ENCODE data around the gene SPATS2. TPM values are rescaled to one million over a fixed set of nuclear protein-coding genes. Genes with fewer than 3 reads are reported as not detected.

The SPATS2 gene
- total and polyA plus RNA-seq, 7 donors = 4.4 to 10.6 (median 9.1) TPM

DNA sequence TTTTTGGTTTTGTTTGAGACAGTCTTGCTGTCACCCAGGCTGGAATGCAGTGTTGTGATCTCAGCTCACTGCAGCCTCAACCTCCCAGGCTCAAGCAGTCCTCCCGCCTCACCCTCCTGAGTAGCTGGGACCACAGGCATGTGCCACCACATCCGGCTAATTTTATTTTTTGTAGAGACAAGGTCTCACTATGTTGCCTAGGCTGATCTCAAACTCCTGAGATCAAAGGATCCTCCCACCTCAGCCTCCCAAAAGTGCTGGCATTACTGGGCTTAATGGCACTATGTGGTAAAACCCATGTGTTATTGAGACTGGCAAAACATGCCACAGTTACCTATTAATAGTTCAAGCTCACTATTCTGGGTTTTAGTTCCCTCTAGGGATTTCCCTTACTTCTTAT, 120.3 kb downstream of the SPATS2 start:
- 94 to 100% (median 97%) methylated on average over 2 of the region's 2 CpGs for WGBS, 3 donors
- H3K36me3 ChIP-seq (ENCODE audit: insufficient read depth in 1 of 2, low read depth in 1 of 2) = peaks cover 0 to 38% of the 10 kb centered on the region in 2 donors
- H3K27ac ChIP-seq = no peak overlapping the region
- no peaks in the 10 kb centered on the region for H3K9me3 ChIP-seq
- TF ChIP-seq, protein P1, sequence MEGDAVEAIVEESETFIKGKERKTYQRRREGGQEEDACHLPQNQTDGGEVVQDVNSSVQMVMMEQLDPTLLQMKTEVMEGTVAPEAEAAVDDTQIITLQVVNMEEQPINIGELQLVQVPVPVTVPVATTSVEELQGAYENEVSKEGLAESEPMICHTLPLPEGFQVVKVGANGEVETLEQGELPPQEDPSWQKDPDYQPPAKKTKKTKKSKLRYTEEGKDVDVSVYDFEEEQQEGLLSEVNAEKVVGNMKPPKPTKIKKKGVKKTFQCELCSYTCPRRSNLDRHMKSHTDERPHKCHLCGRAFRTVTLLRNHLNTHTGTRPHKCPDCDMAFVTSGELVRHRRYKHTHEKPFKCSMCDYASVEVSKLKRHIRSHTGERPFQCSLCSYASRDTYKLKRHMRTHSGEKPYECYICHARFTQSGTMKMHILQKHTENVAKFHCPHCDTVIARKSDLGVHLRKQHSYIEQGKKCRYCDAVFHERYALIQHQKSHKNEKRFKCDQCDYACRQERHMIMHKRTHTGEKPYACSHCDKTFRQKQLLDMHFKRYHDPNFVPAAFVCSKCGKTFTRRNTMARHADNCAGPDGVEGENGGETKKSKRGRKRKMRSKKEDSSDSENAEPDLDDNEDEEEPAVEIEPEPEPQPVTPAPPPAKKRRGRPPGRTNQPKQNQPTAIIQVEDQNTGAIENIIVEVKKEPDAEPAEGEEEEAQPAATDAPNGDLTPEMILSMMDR (IDR thresholded peaks at IDR 0.05) = no peak
- intact Hi-C loops (cut with DNase I) = no loop called here
- no peak for DNase-seq
- H3K4me3 ChIP-seq = no peak overlapping the region
- ATAC-seq = no peak
- no peaks in the 10 kb centered on the region for H3K27me3 ChIP-seq (ENCODE audit: insufficient read depth in 3 of 3, low read length in 2 of 3)
- peaks cover 2% of the 10 kb centered on the region for H3K4me1 ChIP-seq

DNA sequence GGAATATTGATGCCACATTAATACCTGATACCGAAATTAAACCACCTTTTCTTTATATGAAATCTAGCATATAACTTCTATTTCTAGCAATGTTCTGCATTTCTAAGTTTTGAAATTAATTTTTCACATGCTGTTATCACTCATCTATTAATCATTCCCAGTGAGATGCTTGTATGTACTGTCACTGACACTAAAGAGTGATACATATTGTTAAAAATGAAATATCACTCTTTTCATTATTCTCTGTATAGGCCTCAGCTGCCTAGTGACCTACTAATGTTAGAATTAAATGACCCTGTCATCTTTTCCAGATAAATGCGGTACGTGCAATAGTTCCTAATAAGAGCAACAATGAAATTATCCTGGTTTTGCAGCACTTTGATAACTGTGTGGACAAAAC, 121.9 kb downstream of the SPATS2 start:
- Histone ChIP-seq H3K4me3 (no peak overlapping the region), H3K36me3 (ENCODE audit: insufficient read depth in 1 of 2, low read depth in 1 of 2) (peaks cover 0 to 38% of the 10 kb centered on the region in 2 donors), H3K27me3 (ENCODE audit: insufficient read depth in 3 of 3, low read length in 2 of 3) (no peaks in the 10 kb centered on the region), H3K9me3 (no peaks in the 10 kb centered on the region), H3K27ac (no peak overlapping the region), H3K4me1 (no peaks in the 10 kb centered on the region)
- 96% methylated on average over 3 of the region's 3 CpGs for WGBS, 3 donors
- TF ChIP-seq, protein P1 (IDR thresholded peaks at IDR 0.05) = no peak
- ATAC-seq (no peak), DNase-seq (no peak)
- intact Hi-C loops (cut with DNase I) = no loop called here

DNA sequence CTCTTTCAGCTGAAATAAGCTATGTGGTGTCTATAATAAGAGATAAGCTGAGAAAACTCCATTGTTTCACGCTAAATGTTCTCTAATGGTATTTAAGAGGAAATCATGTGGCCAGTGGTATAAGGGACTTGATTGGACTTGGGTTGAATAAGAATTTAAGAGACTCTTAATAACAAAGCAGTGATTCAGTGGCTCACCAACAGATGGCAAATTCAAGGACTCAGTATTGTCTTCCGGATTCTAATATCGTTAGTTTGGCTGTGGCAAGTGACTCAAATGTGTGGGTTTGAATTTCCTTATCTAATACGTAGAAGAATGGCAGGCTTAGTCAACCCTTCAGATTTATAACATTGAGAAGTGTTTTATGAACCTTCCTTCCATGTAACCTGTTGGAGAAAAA, 122.5 kb downstream of the SPATS2 start:
- Histone ChIP-seq H3K27ac (no peak overlapping the region), H3K36me3 (ENCODE audit: insufficient read depth in 1 of 2, low read depth in 1 of 2) (peaks cover 0 to 39% of the 10 kb centered on the region in 2 donors), H3K4me1 (no peaks in the 10 kb centered on the region), H3K27me3 (ENCODE audit: insufficient read depth in 3 of 3, low read length in 2 of 3) (no peaks in the 10 kb centered on the region), H3K9me3 (no peaks in the 10 kb centered on the region), H3K4me3 (no peak overlapping the region)
- DNase-seq = no peak
- 81 to 86% (median 81%) methylated on average over 4 of the region's 4 CpGs for WGBS, 3 donors
- ATAC-seq = no peak
- TF ChIP-seq, protein P1 (IDR thresholded peaks at IDR 0.05) = no peak
- intact Hi-C loops (cut with DNase I) = no loop called here

DNA sequence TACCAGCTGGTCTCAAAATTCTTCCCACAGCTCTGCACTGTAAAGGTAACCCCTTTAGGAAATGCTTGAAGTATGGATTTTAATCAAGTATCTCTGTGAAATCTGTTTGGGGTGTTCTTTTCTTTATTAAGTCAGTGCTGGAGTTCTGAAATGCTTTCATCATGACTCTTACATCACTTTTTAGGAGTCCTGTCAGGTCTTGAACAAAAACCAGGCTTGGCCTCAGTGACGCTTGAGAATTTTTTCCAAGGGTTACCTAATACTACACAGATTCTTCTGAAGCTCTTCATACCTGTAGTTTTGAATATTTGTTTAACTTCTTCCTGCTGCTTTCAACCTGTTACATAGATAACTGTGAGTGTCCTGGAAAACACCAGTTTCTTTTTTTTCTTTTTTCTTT, 124.6 kb downstream of the SPATS2 start:
- Histone ChIP-seq H3K36me3 (ENCODE audit: insufficient read depth in 1 of 2, low read depth in 1 of 2) (peaks cover 0 to 42% of the 10 kb centered on the region in 2 donors), H3K4me3 (no peak overlapping the region), H3K4me1 (no peaks in the 10 kb centered on the region), H3K27me3 (ENCODE audit: insufficient read depth in 3 of 3, low read length in 2 of 3) (no peaks in the 10 kb centered on the region), H3K9me3 (no peaks in the 10 kb centered on the region), H3K27ac (no peak overlapping the region)
- TF ChIP-seq, protein P1 (IDR thresholded peaks at IDR 0.05) = no peak
- DNase-seq (no peak), ATAC-seq (peak in 1 of 4 donors; percentile 32)
- WGBS, 3 donors = 63 to 83% (median 64%) methylated on average over 1 of the region's 1 CpG
- intact Hi-C loops (cut with DNase I) = no loop called here

DNA sequence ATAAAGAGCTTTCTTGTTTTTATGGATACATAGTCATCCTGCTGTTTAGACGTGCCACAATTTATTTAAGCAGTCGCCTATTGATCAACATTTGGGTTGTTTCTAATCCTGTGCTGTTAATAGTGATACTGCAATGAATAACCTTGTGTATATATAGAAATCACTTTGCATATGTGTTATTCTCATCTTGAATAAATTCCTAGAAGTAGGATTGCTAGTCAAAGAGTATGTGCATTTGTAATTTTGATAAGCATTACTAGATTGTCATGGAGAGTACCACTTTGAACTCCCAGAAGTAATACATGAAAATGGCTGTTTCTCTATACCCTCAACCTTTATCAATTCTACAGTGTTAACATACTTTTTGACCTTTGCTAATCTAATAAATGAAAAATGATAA, 126.6 kb downstream of the SPATS2 start:
- Histone ChIP-seq H3K27me3 (ENCODE audit: insufficient read depth in 3 of 3, low read length in 2 of 3) (no peaks in the 10 kb centered on the region), H3K36me3 (ENCODE audit: insufficient read depth in 1 of 2, low read depth in 1 of 2) (peaks cover 0 to 61% of the 10 kb centered on the region in 2 donors), H3K9me3 (no peaks in the 10 kb centered on the region), H3K4me3 (no peak overlapping the region), H3K27ac (no peak overlapping the region), H3K4me1 (no peaks in the 10 kb centered on the region)
- 50 to 98% (median 75%) methylated on average over 2 of the region's 2 CpGs for WGBS, 3 donors
- ATAC-seq = no peak
- TF ChIP-seq, protein P1 (IDR thresholded peaks at IDR 0.05) = no peak
- intact Hi-C loops (cut with DNase I) = no loop called here
- no peak for DNase-seq
